ENCODE measurements around the gene SLC48A1. TPM values are rescaled to one million over a fixed set of nuclear protein-coding genes. Genes with fewer than 3 reads are reported as not detected.

SLC48A1 gene
- total RNA-seq, 1 donor from 2014 or later: 5.8 TPM

GRCh38 chr12:47820631-47821345 is 47.8 kb downstream of the SLC48A1 start:
- intact Hi-C loops (cut with micrococcal nuclease): loop anchor here (1.0 kb wide), 1 partner anchor 7 kb away; no protein-coding TSS in a partner anchor

GRCh38 chr12:47821346-47821706 is 48.3 kb downstream of the SLC48A1 start:
- intact Hi-C loops (cut with micrococcal nuclease): loop anchor here (1.0 kb wide), 1 partner anchor 8 kb away; no protein-coding TSS in a partner anchor

DNA sequence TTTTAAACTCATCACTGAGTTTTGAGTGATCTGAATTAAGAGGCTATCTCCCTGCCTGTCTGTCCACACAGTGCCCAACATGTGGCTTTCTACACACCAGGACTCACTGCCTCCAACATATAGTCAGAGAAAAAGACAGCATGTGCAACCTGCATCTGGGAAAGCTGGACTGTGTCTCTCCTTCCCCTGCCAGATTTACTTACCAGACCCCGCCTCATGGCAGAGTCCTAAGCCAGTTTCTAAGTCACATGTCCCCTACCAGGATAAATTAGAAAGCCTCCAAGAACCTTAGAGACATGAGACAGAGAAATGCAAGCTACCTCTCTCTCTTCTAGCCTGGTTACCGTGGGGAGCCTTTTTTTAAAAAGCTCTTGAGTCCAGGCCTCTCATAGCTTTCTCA is 49.4 kb downstream of the SLC48A1 start:
- intact Hi-C loops (cut with micrococcal nuclease): no loop called here

DNA sequence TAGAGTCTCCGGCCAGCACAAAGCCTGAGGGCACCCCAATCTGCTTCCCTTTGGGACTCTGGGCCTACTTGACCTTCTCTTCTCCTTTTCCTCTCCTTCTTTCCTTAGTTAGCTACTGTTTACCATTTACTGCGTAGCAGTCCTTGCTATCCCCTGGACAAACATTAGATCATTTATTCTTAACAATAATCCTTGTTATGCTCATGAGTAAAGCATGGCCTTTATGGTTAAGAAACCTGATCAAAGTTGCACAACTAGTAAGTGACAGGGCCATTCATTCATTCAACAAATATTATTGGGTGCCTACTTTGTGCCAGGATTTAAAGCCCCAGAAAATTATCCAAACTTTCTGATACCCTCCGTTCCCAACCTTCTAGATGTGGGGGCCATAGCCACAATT is 49.8 kb downstream of the SLC48A1 start:
- intact Hi-C loops (cut with micrococcal nuclease): no loop called here

DNA sequence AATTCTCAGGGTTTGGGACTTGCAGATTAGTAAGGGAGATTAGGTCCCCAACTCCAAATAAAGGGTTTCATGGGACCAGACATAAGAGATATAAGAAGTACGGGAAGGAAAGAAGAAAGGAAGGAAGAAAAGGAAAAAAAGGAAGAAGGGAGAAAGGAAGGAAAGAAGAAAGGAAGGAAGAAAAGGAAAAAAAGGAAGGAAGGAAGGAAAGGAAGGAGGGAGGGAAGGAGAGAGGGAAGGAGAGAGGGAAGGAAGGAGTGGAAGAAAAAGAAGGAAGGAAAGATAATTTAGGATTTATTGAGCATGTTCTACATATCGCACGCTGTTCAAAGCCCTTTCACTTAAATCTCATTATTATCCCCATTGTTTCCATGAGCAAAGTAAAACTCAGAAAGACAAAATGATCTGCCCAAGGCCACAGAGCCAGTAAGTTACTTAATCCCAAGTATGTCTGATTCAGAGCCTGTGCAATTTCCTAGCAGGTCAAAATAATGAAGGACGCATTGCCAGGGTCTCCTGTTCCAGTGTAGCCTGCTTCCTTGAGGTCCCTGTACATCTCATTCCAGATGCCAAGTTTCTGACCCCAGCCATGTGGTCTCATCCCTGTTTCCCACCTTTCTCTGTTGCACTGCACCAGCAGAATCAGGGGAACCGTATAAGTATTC is 50.5 kb downstream of the SLC48A1 start:
- intact Hi-C loops (cut with micrococcal nuclease): no loop called here

GRCh38 chr12:47824198-47824597 is 51.2 kb downstream of the SLC48A1 start:
- intact Hi-C loops (cut with micrococcal nuclease): no loop called here

- intact Hi-C loops (cut with micrococcal nuclease): no loop called here
Observed at GRCh38 chr12:47824635-47825034, 51.6 kb downstream of the SLC48A1 start.

DNA sequence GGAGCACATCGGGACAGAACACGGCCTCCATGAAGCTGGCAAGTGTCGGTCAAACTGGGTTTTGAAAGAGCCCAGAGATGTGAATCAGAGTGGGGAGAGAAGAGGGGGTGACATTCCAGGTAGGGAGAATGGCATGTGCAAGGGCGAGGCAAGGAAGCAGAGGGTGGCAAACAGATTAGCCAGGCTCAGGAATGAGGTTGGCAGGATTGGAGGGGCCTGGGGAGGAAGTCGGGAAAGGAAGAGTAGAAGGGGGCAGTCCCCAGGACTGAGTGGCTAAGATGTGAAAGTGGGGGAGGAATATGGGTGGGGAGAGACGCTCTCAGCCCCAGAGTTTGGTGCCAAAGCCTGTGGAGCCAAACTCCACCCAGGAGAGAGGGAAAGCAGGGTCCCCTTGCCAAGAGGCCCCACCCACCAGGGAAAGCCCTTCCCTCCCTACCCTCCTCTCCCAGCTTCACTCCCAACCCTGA is 52.2 kb downstream of the SLC48A1 start:
- intact Hi-C loops (cut with micrococcal nuclease): no loop called here

DNA sequence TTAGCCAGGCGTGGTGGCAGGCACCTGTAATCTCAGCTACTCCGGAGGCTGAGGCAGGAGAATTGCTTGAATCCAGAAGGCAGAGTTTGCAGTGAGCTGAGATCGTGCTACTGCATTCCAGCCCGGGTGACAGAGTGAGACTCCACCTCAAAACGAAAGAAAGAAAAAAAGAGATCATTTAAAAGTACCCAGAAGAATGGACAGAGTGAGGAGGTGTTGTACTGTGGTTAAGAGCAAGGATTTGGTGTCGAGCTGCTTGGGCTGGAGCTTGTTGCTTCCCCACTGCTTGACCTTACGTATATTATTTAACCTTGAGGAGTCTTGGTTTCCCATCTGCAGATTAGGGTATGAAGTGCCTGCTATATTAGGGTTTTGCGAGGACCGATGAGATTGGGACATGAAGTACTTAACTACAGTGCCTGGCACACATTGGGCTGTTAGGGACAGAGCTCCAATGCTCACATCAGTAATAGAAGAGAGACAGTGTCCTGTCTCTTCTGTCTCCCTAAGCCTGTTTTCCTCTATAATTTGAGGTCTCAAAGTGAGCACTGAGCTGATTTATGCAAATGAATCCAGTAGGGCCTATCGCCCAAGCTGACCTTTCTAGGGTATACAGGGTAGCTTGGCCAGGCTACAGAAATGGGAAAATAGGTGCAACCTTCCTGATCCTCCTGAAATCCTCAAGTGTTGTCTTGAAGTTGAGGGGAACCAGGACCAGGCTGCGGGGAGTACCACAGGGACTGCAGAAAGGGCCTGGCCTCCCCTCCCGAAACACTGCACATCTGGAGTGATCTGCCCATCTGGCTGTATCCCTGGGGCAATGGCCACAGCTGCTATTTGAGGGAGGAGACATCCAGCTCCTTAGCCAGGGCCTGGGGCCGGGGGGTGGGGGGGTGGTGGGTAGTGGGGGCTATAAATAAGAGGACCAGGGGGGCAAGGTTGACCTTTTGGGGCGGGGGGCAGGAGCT is 55.3 kb downstream of the SLC48A1 start:
- intact Hi-C loops (cut with micrococcal nuclease): no loop called here

GRCh38 chr12:47828976-47829482 is 56.0 kb downstream of the SLC48A1 start:
- intact Hi-C loops (cut with micrococcal nuclease): no loop called here

DNA sequence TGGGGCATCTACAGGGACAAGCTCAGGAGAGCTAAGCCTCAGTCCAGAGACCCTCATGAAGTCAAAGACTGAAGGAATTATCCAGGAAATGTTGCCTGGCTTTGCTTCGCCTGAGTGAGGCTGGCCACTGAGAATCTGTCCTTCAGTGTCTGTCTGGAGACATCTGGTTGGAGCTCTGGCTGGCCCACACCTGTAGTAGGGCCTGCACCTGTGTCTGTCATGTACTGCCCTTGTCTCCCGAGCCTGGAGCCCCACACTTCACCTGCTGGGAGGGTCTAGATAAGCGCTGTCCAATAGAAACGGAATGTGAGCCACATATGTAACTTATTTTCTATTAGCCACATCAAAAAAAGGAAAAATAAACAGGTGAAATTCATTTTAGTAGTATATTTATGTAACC is 56.5 kb downstream of the SLC48A1 start:
- intact Hi-C loops (cut with micrococcal nuclease): no loop called here

Other genes starting within 250 kb of the SLC48A1 start
- gene RPAP3, start 67.2 kb upstream of the SLC48A1 start, total RNA-seq: 42.3 and 45.1 TPM in 2 replicates
- gene ENDOU, start 47.7 kb upstream of the SLC48A1 start, total RNA-seq: 0.07 TPM in 1 of 2 replicates, not detected in the other
- 0.20 TPM in 2 replicates for gene RAPGEF3, start 14.4 kb upstream of the SLC48A1 start, total RNA-seq
- 150 TPM in 2 replicates for gene HDAC7, start 46.7 kb downstream of the SLC48A1 start, total RNA-seq
- 38.8 and 41.6 TPM in 2 replicates for gene VDR, start 131.8 kb downstream of the SLC48A1 start, total RNA-seq
- 161 and 164 TPM in 2 replicates for gene TMEM106C, start 190.4 kb downstream of the SLC48A1 start, total RNA-seq
- 0.32 TPM in 1 of 2 replicates, not detected in the other for gene COL2A1, start 231.2 kb downstream of the SLC48A1 start, total RNA-seq

All from T-helper 2 cell treated with Interferon-gamma antibody and Interleukin-4, amounts not matched to agents 100 ng/mL and 5 ng/mL, for 36 hours (primary cell).